GM12872 (cell line): Measurements from ENCODE around the gene ADIRF.

Source experiments
- CTCF ChIP-seq: IDR thresholded peaks from 3 replicates; pipeline ENCODE4 v1.5.1; 2011; ENCODE audit warnings: low read depth, mild to moderate bottlenecking, low read length, moderate library complexity; ENCODE audit not compliant: insufficient read depth

The ADIRF gene

DNA sequence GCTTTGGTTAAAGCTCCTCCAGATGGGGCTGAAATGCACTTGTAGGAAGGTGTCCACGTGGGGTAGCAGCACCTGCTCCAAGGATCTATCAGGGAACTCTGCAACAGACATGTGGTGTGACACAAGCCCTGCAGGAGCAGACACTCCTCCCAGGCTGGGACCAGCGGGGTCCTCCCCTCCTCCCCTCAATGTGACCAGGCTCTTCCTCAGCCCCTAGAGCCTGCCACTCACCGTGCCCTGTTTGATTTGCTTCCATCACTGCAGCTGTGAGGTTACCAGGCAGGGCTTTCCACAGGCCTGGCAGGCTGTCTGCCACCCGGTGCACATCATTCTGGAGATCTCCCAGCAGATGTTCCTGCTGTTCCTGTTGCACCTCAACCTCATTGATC, 24.3 kb upstream of the ADIRF start:
- TF ChIP-seq CTCF = no peak

- TF ChIP-seq CTCF = no peak
Measured at GRCh38 chr10:86944471-86944870, 23.8 kb upstream of the ADIRF start.

- no peak for TF ChIP-seq CTCF
Measured at GRCh38 chr10:86944907-86945306, 23.4 kb upstream of the ADIRF start.

DNA sequence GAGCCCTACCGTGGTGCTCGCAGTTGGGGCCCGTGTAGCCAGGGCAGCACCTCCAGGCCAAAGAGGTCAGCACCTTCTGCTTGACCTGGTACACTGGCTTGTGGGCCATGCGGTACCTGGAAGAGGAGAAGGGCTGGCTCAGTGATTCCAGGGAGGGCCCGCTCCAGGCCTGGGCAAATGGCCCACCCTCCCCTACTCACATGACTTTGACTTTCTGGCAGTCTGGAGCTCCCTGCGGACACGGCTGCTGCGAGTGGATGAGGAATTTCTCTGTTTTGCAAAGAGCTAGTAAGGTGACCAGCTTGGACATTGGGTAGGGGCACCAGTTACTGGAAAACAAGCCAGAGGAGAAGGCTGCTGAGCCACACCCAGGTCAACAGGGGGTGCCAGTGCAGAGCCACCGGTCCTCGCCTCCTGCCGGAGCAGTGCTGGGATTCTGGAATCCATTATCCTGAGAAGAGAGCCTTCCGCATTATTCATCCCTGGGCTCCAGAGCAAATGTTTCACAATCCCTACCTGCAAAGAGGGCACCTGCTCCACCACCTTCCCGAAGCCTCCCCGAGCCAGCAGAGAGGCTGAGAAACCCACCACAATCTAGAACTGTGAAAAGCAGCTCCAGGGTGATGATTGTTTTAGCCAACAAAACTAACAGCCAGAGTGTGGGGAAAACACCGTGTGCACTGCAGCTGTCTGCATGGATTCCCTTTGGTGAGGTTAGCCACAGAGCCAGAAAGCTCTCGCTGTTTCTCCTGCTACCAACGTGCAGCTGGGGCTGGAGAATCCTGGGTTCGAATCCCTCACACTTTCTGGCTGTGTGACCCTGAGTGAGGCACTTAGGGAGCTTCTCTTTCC, 22.7 kb upstream of the ADIRF start:
- TF ChIP-seq CTCF = 0 out of 3 replicates have a peak, but pooled peaks have one; percentile 13

GRCh38 chr10:86946213-86947155, 21.8 kb upstream of the ADIRF start:
- no peak for TF ChIP-seq CTCF

DNA sequence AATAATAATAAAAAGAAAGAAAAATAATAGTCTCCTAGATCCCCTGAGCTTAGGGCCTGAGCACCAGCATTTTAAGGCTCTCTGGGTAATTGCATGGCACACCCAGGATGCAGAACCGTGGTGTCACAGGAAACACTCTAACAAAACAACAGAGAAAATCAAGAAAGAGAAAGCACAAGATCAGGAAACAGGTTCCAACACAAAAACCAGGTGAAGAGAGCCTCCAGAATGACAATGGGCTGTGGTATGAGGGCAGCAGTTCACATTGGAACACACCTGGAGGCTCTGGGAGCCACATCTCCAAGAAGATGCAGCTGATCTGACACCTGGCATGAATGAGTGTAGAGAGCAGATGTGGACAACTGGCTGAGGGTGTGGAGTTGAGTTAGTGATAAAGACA, 17.9 kb upstream of the ADIRF start:
- TF ChIP-seq CTCF = no peak

DNA sequence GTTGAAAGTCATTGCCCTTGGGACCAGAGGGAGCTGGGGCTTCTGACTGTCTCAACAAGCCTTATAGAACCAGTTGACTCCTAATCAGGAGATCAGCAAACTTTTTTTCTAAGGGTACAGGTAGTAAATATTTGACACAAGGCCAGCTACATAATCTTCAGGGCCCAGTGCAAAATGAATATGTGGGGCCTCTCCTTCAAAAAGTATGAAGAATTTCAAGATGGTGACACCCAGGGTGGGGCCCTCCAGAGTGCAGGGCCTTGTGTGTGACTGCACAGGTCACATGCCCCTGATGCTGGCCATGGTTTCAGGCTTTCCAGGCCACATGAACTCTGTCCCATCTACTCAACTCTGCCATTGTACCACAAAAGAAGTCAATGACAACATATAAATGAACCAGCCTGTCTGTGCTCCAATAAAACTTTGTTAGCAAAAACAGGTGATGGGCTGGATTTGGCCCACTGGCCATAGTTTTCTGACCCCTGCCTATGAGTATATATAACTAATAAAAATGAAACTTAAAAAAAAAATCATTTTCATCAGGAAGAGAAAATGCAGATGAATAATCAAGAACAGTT, 17.0 kb upstream of the ADIRF start:
- no peak for TF ChIP-seq CTCF
